BJ (cell line): ENCODE data around the gene GGCX. TPM values are rescaled to one million over a fixed set of nuclear protein-coding genes. Genes with fewer than 3 reads are reported as not detected.

Experiments used
- CTCF ChIA-PET: fragments of 350-600 bp; formaldehyde crosslinking; extraction: SDS; loops from one replicate; lab custom pipeline; 2021; ENCODE audit warnings: antibody characterized with exemption, inconsistent platforms; lab: Yijun Ruan, JAX
- POLR2A ChIA-PET: fragments of 300-600 bp; sonication (Branson Sonifier 250); formaldehyde crosslinking; extraction: SDS; loops from one replicate; lab custom pipeline; 2021; ENCODE audit warnings: antibody characterized with exemption; lab: Charles Lee
- DNase-seq: peaks from one replicate; pipeline ENCODE4 v3.0.0-alpha.2; 2011; ENCODE audit warnings: low read depth
- H3K27me3 ChIP-seq: 2 replicates; pipeline ENCODE4 v1.6.0; 2011; ENCODE audit warnings: low read length; ENCODE audit not compliant: control insufficient read depth, insufficient read depth
- H3K36me3 ChIP-seq: 2 replicates; pipeline ENCODE4 v1.5.1; 2011; ENCODE audit warnings: low read length; ENCODE audit not compliant: control insufficient read depth, insufficient read depth
- H3K4me3 ChIP-seq: 2 replicates; pipeline ENCODE4 v1.5.1; 2011; ENCODE audit warnings: low read depth, mild to moderate bottlenecking, control low read depth, low read length
- CTCF ChIP-seq: IDR thresholded peaks from 2 replicates; pipeline ENCODE4 v1.5.1; 2011; ENCODE audit warnings: low read depth, mild to moderate bottlenecking, control low read depth, inconsistent platforms, low read length, moderate library complexity; ENCODE audit not compliant: insufficient read depth
- polyA plus RNA-seq: library from polyadenylated mRNA; depleted of rRNA; stranded (reverse); fragments of >200 nt; gene quantifications from 2 replicates; pipeline ENCODE4 v1.2.3, GENCODE V29; 2011

GGCX gene
- polyA plus RNA-seq, 1 experiment: 45.9 TPM

GRCh38 chr2:85541753-85542457 is 19.4 kb downstream of the GGCX start:
- DNase-seq: no peak
- no peaks in the 10 kb centered on the region for H3K27me3 ChIP-seq
- POLR2A ChIA-PET: no interaction called here
- CTCF ChIA-PET: interaction anchor here (0.8 to 19.5 kb wide), 4 partner anchors 9 to 115 kb away, joined by 3 to 460 read pairs (median 40); partner anchors contain the start of gene SH2D6
- no peak for TF ChIP-seq CTCF
- peak overlapping the region; percentile 98 for H3K4me3 ChIP-seq
- H3K36me3 ChIP-seq: peaks cover 12% of the 10 kb centered on the region

- H3K36me3 ChIP-seq: peaks cover 12% of the 10 kb centered on the region
- TF ChIP-seq CTCF: no peak
- H3K27me3 ChIP-seq: no peaks in the 10 kb centered on the region
- ChIA-PET CTCF (interaction anchor here (0.6 to 19.5 kb wide), 5 partner anchors 10 to 562 kb away, joined by 3 to 460 read pairs (median 3); partner anchors contain the start of gene SH2D6), POLR2A (interaction anchor here (0.5 kb wide), 1 partner anchor 112 kb away, joined by 17 read pairs; no protein-coding TSS in a partner anchor)
- H3K4me3 ChIP-seq: peak overlapping the region; percentile 98
- DNase-seq: no peak
Observed at GRCh38 chr2:85541262-85541661, 20.0 kb downstream of the GGCX start.

GRCh38 chr2:85540133-85540648 is 21.1 kb downstream of the GGCX start:
- no peak for DNase-seq
- Histone ChIP-seq H3K27me3 (no peaks in the 10 kb centered on the region), H3K4me3 (peak overlapping the region; percentile 98), H3K36me3 (peaks cover 11% of the 10 kb centered on the region)
- POLR2A ChIA-PET: interaction anchor here (0.7 to 2.0 kb wide), 6 partner anchors 8 to 126 kb away, joined by 4 to 6 read pairs (median 4); no protein-coding TSS in a partner anchor
- TF ChIP-seq CTCF: no peak
- CTCF ChIA-PET: interaction anchor here (0.7 to 19.5 kb wide), 6 partner anchors 11 to 274 kb away, joined by 3 to 460 read pairs (median 4); partner anchors contain the start of gene SH2D6

GRCh38 chr2:85539361-85540132 is 21.7 kb downstream of the GGCX start:
- ChIA-PET POLR2A (interaction anchor here (0.5 to 2.0 kb wide), 9 partner anchors 9 to 195 kb away, joined by 3 to 13 read pairs (median 5); no protein-coding TSS in a partner anchor), CTCF (interaction anchor here (0.7 to 19.5 kb wide), 8 partner anchors 12 to 273 kb away, joined by 3 to 460 read pairs (median 4); partner anchors contain the start of gene SH2D6)
- peak overlapping the region; percentile 98 for H3K4me3 ChIP-seq
- no peak for DNase-seq
- H3K27me3 ChIP-seq: no peaks in the 10 kb centered on the region
- peaks cover 10% of the 10 kb centered on the region for H3K36me3 ChIP-seq
- TF ChIP-seq CTCF: no peak
